GM18520 (cell line): ENCODE data around the gene PXDN.

Experiments
- ATAC-seq: cut with Tn5 transposase; IDR thresholded peaks from one replicate; pipeline ENCODE4 v1.9.1; 2021; ENCODE audit not compliant: unreplicated experiment

PXDN gene

GRCh38 chr2:1586923-1587840 lies 157.1 kb downstream of the PXDN start:
- ATAC-seq = no peak

- ATAC-seq = no peak
These were observed 157.9 kb downstream of the PXDN start for GRCh38 chr2:1586251-1586922.

- ATAC-seq = no peak
These were observed 158.7 kb downstream of the PXDN start for GRCh38 chr2:1585635-1586034.

- ATAC-seq = no peak
These were observed 159.4 kb downstream of the PXDN start for GRCh38 chr2:1584691-1585485.

- no peak for ATAC-seq
These were observed 160.2 kb downstream of the PXDN start for GRCh38 chr2:1584051-1584531.

- ATAC-seq = no peak
These were observed 161.4 kb downstream of the PXDN start for GRCh38 chr2:1582891-1583341.

- ATAC-seq = no peak
These were observed 162.2 kb downstream of the PXDN start for GRCh38 chr2:1581965-1582625.
